ENCODE data around the gene ITPK1. TPM values are rescaled to one million over a fixed set of nuclear protein-coding genes. Genes with fewer than 3 reads are reported as not detected.

The ITPK1 gene
- total RNA-seq, 1 experiment from 2014 or later: 60.1 TPM

GRCh38 chr14:92978229-92979021 is 137.3 kb downstream of the ITPK1 start:
- Histone ChIP-seq H3K4me3 (ENCODE audit: low read depth, low read length) (no peak overlapping the region), H3K9me3 (peaks cover 28% of the 10 kb centered on the region), H3K36me3 (ENCODE audit: control insufficient read depth, insufficient read depth, low read length) (peaks cover 3% of the 10 kb centered on the region), H3K4me1 (no peaks in the 10 kb centered on the region), H3K27me3 (replicated peaks; ENCODE audit: control insufficient read depth, insufficient read depth, low read length) (no peaks in the 10 kb centered on the region)
- ChIA-PET POLR2A (no interaction called here), CTCF (no interaction called here)
- no peak overlapping the region for H3K27ac Mint-ChIP-seq (ENCODE audit: unreplicated experiment)
- H3K27me3 Mint-ChIP-seq (ENCODE audit: insufficient read depth, unreplicated experiment): no peaks in the 10 kb centered on the region
- TF ChIP-seq, protein P1, sequence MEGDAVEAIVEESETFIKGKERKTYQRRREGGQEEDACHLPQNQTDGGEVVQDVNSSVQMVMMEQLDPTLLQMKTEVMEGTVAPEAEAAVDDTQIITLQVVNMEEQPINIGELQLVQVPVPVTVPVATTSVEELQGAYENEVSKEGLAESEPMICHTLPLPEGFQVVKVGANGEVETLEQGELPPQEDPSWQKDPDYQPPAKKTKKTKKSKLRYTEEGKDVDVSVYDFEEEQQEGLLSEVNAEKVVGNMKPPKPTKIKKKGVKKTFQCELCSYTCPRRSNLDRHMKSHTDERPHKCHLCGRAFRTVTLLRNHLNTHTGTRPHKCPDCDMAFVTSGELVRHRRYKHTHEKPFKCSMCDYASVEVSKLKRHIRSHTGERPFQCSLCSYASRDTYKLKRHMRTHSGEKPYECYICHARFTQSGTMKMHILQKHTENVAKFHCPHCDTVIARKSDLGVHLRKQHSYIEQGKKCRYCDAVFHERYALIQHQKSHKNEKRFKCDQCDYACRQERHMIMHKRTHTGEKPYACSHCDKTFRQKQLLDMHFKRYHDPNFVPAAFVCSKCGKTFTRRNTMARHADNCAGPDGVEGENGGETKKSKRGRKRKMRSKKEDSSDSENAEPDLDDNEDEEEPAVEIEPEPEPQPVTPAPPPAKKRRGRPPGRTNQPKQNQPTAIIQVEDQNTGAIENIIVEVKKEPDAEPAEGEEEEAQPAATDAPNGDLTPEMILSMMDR (IDR thresholded peaks at IDR 0.05; ENCODE audit: insufficient read depth in 1 of 2, low read depth in 1 of 2, low read length in 1 of 2, severe bottlenecking in 1 of 2, unreplicated experiment in 1 of 2): no peak
- peaks cover 56% of the 10 kb centered on the region for H3K9me3 Mint-ChIP-seq (ENCODE audit: unreplicated experiment)
- BruUV-seq (replicated peaks): no TSS peak
- H3K4me3 Mint-ChIP-seq (ENCODE audit: unreplicated experiment): no peak overlapping the region
- H3K36me3 Mint-ChIP-seq (ENCODE audit: insufficient read depth, unreplicated experiment): peaks cover 26% of the 10 kb centered on the region
- no peak for DNase-seq
- intact Hi-C loops (cut with micrococcal nuclease; ENCODE audit: unreplicated experiment): no loop called here
- H3K4me1 Mint-ChIP-seq (ENCODE audit: low read depth, unreplicated experiment): no peaks in the 10 kb centered on the region

DNA sequence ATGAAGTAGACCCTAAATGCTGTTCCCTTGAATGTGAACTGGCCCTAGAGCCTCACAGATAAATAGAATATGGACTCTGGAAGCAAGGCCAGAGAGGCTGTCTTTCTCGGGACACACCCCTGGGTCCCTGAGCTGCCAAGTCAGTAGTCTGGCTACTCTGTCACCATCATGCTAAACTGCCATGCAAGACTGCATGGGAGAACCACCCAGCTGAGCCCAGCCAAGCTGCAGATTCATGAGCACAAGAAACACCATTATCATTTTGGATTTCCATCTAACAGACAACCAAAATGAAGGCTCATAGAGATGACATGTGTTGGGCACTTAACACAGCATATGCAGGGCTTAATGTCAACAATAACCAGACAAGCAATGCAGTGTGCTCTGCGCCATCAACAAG is 139.5 kb downstream of the ITPK1 start:
- Mint-ChIP-seq H3K4me3 (ENCODE audit: unreplicated experiment) (no peak overlapping the region), H3K4me1 (ENCODE audit: low read depth, unreplicated experiment) (no peaks in the 10 kb centered on the region), H3K9me3 (ENCODE audit: unreplicated experiment) (peaks cover 48% of the 10 kb centered on the region), H3K36me3 (ENCODE audit: insufficient read depth, unreplicated experiment) (peaks cover 23% of the 10 kb centered on the region), H3K27me3 (ENCODE audit: insufficient read depth, unreplicated experiment) (no peaks in the 10 kb centered on the region), H3K27ac (ENCODE audit: unreplicated experiment) (no peak overlapping the region)
- H3K4me1 ChIP-seq: no peaks in the 10 kb centered on the region
- H3K4me3 ChIP-seq (ENCODE audit: low read depth, low read length): no peak overlapping the region
- H3K27me3 ChIP-seq (replicated peaks; ENCODE audit: control insufficient read depth, insufficient read depth, low read length): no peaks in the 10 kb centered on the region
- no peak for DNase-seq
- intact Hi-C loops (cut with micrococcal nuclease; ENCODE audit: unreplicated experiment): no loop called here
- TF ChIP-seq, protein P1 (IDR thresholded peaks at IDR 0.05; ENCODE audit: insufficient read depth in 1 of 2, low read depth in 1 of 2, low read length in 1 of 2, severe bottlenecking in 1 of 2, unreplicated experiment in 1 of 2): no peak
- ChIA-PET CTCF (no interaction called here), POLR2A (no interaction called here)
- peaks cover 3% of the 10 kb centered on the region for H3K36me3 ChIP-seq (ENCODE audit: control insufficient read depth, insufficient read depth, low read length)
- BruUV-seq (replicated peaks): no TSS peak
- peaks cover 28% of the 10 kb centered on the region for H3K9me3 ChIP-seq

DNA sequence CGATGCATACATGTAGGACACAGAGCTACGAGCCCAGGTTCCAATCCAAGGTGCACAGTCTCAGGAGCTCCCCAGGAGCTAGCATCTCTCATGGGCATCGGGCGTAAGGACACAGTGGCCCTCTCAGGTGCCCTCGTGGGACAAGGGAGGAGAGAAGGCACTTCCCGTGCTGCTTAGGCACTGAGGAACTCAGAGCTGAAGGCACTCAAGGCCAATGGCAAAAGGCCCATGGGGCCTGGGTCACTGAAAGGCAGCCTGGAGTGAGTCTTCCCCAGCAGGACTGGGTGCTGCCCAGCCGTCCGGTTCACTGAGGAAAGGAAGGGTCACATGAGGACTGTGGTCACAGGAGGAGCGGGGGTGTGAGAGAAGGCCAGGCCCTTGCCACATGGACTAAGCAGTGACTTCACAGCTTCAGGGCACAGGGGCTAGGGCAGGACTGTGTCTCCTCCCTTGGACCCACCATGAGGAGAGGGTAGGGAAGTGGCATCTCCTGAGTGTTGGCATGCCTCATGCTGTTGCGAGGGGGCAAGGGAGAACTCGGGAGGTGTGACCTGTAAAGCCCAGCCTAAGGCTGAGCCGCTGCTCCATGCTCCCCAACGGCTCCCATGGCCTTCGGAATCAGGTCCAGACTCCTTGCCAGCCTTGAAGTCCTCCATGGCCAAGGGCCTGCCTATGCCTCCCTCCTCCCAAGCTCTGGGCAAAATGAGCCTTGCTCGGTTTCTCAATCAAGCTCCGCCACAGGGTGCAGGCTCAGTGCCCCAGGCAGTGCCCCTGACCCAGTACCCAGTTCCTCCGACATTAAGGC is 141.0 kb downstream of the ITPK1 start:
- H3K4me1 ChIP-seq: no peaks in the 10 kb centered on the region
- H3K9me3 Mint-ChIP-seq (ENCODE audit: unreplicated experiment): peaks cover 38% of the 10 kb centered on the region
- no peak overlapping the region for H3K27ac Mint-ChIP-seq (ENCODE audit: unreplicated experiment)
- H3K36me3 ChIP-seq (ENCODE audit: control insufficient read depth, insufficient read depth, low read length): peaks cover 3% of the 10 kb centered on the region
- H3K27me3 ChIP-seq (replicated peaks; ENCODE audit: control insufficient read depth, insufficient read depth, low read length): no peaks in the 10 kb centered on the region
- H3K36me3 Mint-ChIP-seq (ENCODE audit: insufficient read depth, unreplicated experiment): peaks cover 20% of the 10 kb centered on the region
- H3K4me1 Mint-ChIP-seq (ENCODE audit: low read depth, unreplicated experiment): no peaks in the 10 kb centered on the region
- no TSS peak for BruUV-seq (replicated peaks)
- ChIA-PET POLR2A (no interaction called here), CTCF (no interaction called here)
- no peak for DNase-seq
- no peak overlapping the region for H3K4me3 ChIP-seq (ENCODE audit: low read depth, low read length)
- intact Hi-C loops (cut with micrococcal nuclease; ENCODE audit: unreplicated experiment): no loop called here
- no peak overlapping the region for H3K4me3 Mint-ChIP-seq (ENCODE audit: unreplicated experiment)
- no peaks in the 10 kb centered on the region for H3K27me3 Mint-ChIP-seq (ENCODE audit: insufficient read depth, unreplicated experiment)
- H3K9me3 ChIP-seq: peaks cover 20% of the 10 kb centered on the region
- TF ChIP-seq, protein P1 (IDR thresholded peaks at IDR 0.05; ENCODE audit: insufficient read depth in 1 of 2, low read depth in 1 of 2, low read length in 1 of 2, severe bottlenecking in 1 of 2, unreplicated experiment in 1 of 2): no peak
